ENCODE results near the gene ZNF222. TPM values are rescaled to one million over a fixed set of nuclear protein-coding genes. Genes with fewer than 3 reads are reported as not detected.

The ZNF222 gene
- total RNA-seq, result 14.7 TPM

GRCh38 chr19:44025217-44025936, at the start of gene ZNF222:
Gene ZNF222, plus strand, starts transcription at chr19:44025379. Its CDS starts 58 bp downstream, at chr19:44025437.

GRCh38 chr19:43983912-43984686, 41.1 kb upstream of the ZNF222 start, which contains the start of gene ZNF155:
Gene ZNF155, plus strand, starts transcription at chr19:43984188. Its CDS starts 4,356 bp downstream, at chr19:43988544.

GRCh38 chr19:44002566-44003460, 22.4 kb upstream of the ZNF222 start, which contains the start of gene ZNF230:
Gene ZNF230, plus strand, starts transcription at chr19:44002957. Its CDS starts 4,122 bp downstream, at chr19:44007079.

GRCh38 chr19:44051650-44052402, 26.6 kb downstream of the ZNF222 start, which contains the start of gene ZNF223:
Gene ZNF223, plus strand, starts transcription at chr19:44052036. Its CDS starts 3,141 bp downstream, at chr19:44055177.

GRCh38 chr19:44071824-44072542, 46.8 kb downstream of the ZNF222 start, which contains the start of gene ZNF284:
Gene ZNF284, plus strand, starts transcription at chr19:44072159. Its CDS starts 4,231 bp downstream, at chr19:44076390.

Small RNA genes within 50 kb of the gene (small RNA-seq; reads per million reads assigned to genes)
- gene AC006213.5 (ENCODE audit: low replicate concordance), result not detected

Other genes starting within 250 kb of the ZNF222 start
- gene KCNN4, start 244.4 kb upstream of the ZNF222 start, total RNA-seq, result not detected
- 4.7 TPM for gene LYPD5, start 222.9 kb upstream of the ZNF222 start, total RNA-seq
- 71.1 TPM for gene ZNF283, start 198.1 kb upstream of the ZNF222 start, total RNA-seq
- gene ZNF404, start 141.4 kb upstream of the ZNF222 start, total RNA-seq, result 8.8 TPM
- 36.6 TPM for gene ZNF45, start 90.1 kb upstream of the ZNF222 start, total RNA-seq
- gene ZNF221, start 74.2 kb upstream of the ZNF222 start, total RNA-seq, result 41.0 TPM
- gene ZNF155, start 41.2 kb upstream of the ZNF222 start, total RNA-seq, result 20.7 TPM
- gene ZNF230, start 22.4 kb upstream of the ZNF222 start, total RNA-seq, result 8.8 TPM
- gene ZNF223, start 26.7 kb downstream of the ZNF222 start, total RNA-seq, result 15.3 TPM
- 10.3 TPM for gene ZNF284, start 46.8 kb downstream of the ZNF222 start, total RNA-seq
- 61.3 TPM for gene ZNF224, start 69.0 kb downstream of the ZNF222 start, total RNA-seq
- gene ZNF225, start 88.0 kb downstream of the ZNF222 start, total RNA-seq, result 15.0 TPM
- gene ZNF234, start 116.2 kb downstream of the ZNF222 start, total RNA-seq, result 39.8 TPM
- 96.7 TPM for gene ZNF226, start 139.7 kb downstream of the ZNF222 start, total RNA-seq
- 62.0 TPM for gene ZNF227, start 187.2 kb downstream of the ZNF222 start, total RNA-seq
- 17.5 TPM for gene ZNF233, start 234.5 kb downstream of the ZNF222 start, total RNA-seq